Thyroid gland (tissue), 4 donors: ENCODE results near the gene ADAP1.

Source experiments
- POLR2A ChIP-seq, 2 donors: fragments of 450-650 bp; IDR thresholded peaks; one replicate each; pipeline ENCODE4 v1.6.1; 2017; ENCODE audit warnings: antibody characterized with exemption in 2 of 2, mild to moderate bottlenecking in 2 of 2, moderate library complexity in 1 of 2
- TF ChIP-seq, protein P1 (sequence below), 6 experiments: fragments of 200-600 bp in 3 of 6; fragments of 450-650 bp in 3 of 6; sonication (generic) in 3 of 6; IDR thresholded peaks; one replicate each; pipeline ENCODE4 v1.5.1; 2016 to 2019; ENCODE audit warnings: antibody characterized with exemption in 6 of 6, mild to moderate bottlenecking in 2 of 6, inconsistent platforms in 1 of 6, moderate library complexity in 1 of 6

DNA sequence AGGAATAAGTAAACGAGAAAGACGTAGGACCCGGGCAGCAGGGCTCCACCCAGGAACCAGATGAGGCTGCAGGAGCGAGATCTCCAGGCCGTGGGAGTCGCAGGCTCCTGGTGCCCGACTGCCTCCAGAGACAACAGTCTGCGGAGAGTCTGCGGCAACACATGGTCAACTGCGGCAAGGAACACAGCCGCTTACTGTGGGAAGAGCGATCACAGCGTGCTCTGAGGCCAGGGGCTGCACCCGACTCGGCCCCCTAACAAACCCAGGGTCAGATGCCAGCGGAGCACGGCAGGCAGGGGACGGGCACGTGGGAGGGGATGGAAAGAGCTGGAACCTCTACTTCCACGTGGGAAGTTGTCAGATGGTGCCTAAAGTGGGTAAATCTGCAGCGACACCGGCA lies 51.5 kb downstream of the ADAP1 start:
- TF ChIP-seq POLR2A (IDR thresholded peaks at IDR 0.05): no peak
- TF ChIP-seq, protein P1, sequence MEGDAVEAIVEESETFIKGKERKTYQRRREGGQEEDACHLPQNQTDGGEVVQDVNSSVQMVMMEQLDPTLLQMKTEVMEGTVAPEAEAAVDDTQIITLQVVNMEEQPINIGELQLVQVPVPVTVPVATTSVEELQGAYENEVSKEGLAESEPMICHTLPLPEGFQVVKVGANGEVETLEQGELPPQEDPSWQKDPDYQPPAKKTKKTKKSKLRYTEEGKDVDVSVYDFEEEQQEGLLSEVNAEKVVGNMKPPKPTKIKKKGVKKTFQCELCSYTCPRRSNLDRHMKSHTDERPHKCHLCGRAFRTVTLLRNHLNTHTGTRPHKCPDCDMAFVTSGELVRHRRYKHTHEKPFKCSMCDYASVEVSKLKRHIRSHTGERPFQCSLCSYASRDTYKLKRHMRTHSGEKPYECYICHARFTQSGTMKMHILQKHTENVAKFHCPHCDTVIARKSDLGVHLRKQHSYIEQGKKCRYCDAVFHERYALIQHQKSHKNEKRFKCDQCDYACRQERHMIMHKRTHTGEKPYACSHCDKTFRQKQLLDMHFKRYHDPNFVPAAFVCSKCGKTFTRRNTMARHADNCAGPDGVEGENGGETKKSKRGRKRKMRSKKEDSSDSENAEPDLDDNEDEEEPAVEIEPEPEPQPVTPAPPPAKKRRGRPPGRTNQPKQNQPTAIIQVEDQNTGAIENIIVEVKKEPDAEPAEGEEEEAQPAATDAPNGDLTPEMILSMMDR (IDR thresholded peaks at IDR 0.05): no peak
